Activated naive CD8-positive, alpha-beta T cell (primary cell): ENCODE measurements around the gene PHYHD1.

Source experiments
- H3K27ac Mint-ChIP-seq: one replicate; pipeline ENCODE4 v1.8.0; 2021; ENCODE audit warnings: mixed read lengths
- H3K27me3 Mint-ChIP-seq: one replicate; pipeline ENCODE4 v1.8.0; 2021; ENCODE audit warnings: mixed read lengths
- H3K36me3 Mint-ChIP-seq: one replicate; pipeline ENCODE4 v1.8.0; 2021; ENCODE audit warnings: mixed read lengths
- H3K4me1 Mint-ChIP-seq: one replicate; pipeline ENCODE4 v1.8.0; 2021; ENCODE audit warnings: low read depth, mixed read lengths
- H3K4me3 Mint-ChIP-seq: one replicate; pipeline ENCODE4 v1.8.0; 2021; ENCODE audit warnings: mild to moderate bottlenecking, mixed read lengths
- H3K9me3 Mint-ChIP-seq: one replicate; pipeline ENCODE4 v1.8.0; 2021; ENCODE audit warnings: low read depth, mixed read lengths

The PHYHD1 gene

DNA sequence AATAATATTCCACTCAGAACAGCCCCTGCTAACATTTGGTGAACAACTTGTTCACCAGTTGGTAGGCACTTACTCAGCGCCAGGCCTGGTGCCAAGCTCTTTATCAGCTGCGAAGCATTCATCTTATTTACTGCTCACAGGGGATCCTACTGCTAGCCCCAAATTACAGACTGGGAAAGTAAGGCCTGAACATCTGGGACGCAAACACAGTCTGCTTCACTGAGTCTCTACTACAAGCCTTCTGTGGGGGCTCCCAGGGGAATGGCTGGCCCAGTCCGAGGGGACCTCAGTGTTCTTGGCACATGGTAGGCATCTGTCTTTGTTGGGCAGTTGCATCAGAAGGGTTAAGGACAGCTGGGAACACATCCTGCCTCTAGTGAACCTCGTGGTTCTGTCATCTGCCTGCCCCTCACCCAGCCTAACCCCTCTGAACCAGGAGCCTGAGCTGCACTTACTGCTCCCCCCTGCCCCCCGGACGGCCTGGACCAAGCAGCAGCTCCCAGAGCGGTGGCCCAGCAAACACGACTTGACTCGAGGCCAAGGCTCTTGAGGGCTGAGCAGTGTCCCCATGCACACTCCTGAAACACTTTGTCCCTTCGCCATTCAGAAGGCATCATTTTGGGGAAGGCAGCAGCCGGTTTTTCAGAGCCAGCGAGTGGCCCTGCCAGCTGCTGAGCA, at the start of gene PHYHD1:
TSS of gene PHYHD1 (plus strand) at position 602 of the 678 bp plus-strand sequence. CDS start 1,342 bp downstream, outside the sequence.
- H3K4me3 Mint-ChIP-seq, result peak within 1 kb of the TSS; percentile 71
- H3K27ac Mint-ChIP-seq, result peak within 1 kb of the TSS; percentile 58
- no peaks in the 10 kb centered on the region for H3K9me3 Mint-ChIP-seq
- H3K4me1 Mint-ChIP-seq, result peaks cover 12% of the 10 kb centered on the region
- no peaks in the 10 kb centered on the region for H3K27me3 Mint-ChIP-seq
- H3K36me3 Mint-ChIP-seq, result no peaks in the 10 kb centered on the region

DNA sequence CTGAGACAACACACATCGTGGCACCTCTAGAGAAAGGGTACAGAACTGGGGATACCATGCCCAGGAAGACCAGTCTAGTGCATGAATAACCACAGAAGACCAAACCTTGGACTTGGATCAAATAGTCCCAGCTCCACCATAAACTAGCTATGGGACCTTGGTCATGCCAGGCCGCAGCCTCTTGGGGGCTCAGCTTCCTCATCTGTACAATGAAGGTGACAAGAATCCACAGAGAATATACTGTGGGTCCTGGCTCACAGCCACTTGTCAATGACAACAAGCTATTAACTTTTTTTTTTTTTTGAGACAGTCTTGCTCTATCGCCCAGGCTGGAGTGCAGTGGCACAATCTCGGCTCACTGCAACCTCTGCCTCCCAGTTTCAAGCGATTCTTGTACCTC, 42.9 kb upstream of the PHYHD1 start:
- H3K27me3 Mint-ChIP-seq, result no peaks in the 10 kb centered on the region
- peaks cover 23% of the 10 kb centered on the region for H3K4me1 Mint-ChIP-seq
- H3K27ac Mint-ChIP-seq, result no peak overlapping the region
- H3K9me3 Mint-ChIP-seq, result no peaks in the 10 kb centered on the region
- no peak overlapping the region for H3K4me3 Mint-ChIP-seq
- no peaks in the 10 kb centered on the region for H3K36me3 Mint-ChIP-seq

DNA sequence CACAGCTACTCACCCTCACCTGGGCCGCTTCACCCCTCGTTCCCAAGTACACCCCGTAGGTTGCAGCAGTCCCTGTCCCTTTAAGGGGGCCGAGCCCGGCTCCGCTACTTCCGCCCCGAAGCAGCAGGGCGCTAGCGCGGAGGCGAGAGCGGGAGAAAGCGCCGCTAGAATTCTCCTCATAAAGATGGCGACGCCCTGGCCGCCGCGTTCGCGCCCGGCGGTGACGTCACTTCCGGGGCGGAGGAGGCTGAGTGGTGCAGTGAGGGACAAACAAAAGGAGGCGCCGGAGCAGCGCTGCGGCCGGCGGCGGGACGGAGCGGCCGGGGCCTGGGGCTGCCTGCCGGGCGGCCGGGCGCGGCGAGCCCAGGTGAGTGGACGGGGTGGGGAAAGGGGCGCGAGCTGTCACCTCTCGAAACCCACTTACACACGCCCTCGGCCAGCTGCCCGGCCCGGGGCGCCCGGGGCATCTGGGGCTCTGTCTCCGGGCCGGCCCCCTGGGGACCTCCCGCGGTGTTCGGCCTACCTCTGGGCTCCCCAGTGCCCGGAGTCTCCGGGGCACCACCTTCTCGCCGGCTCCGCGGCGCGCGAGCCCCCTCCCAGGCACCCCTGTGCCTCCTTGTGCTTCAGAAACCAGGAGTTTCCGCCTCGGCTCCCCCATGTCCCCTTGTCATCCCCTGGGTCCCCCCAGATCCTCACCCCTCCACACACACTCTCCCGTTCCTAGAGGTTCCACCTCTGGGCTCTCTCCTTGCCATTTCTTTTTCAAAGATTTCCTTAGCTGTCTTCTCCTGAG, 38.7 kb upstream of the PHYHD1 start, which contains the start of the genes KYAT1 and LRRC8A:
TSS of gene KYAT1 (minus strand) at position 67 of the 793 bp plus-strand sequence. CDS start 36,545 bp downstream, outside the sequence.
TSS of gene LRRC8A (plus strand) at position 250 of the 793 bp plus-strand sequence. CDS start 25,032 bp downstream, outside the sequence.
- Mint-ChIP-seq H3K27ac (peak within 1 kb of the TSS; percentile 90), H3K27me3 (no peaks in the 10 kb centered on the region), H3K36me3 (no peaks in the 10 kb centered on the region), H3K4me3 (peak within 1 kb of the TSS; percentile 94), H3K4me1 (peaks cover 54% of the 10 kb centered on the region), H3K9me3 (no peaks in the 10 kb centered on the region)

GRCh38 chr9:128882677-128883603, 37.8 kb upstream of the PHYHD1 start:
- no peaks in the 10 kb centered on the region for H3K9me3 Mint-ChIP-seq
- H3K36me3 Mint-ChIP-seq, result no peaks in the 10 kb centered on the region
- peak overlapping the region; percentile 90 for H3K27ac Mint-ChIP-seq
- H3K4me3 Mint-ChIP-seq, result peak overlapping the region; percentile 92
- H3K27me3 Mint-ChIP-seq, result no peaks in the 10 kb centered on the region
- H3K4me1 Mint-ChIP-seq, result peaks cover 56% of the 10 kb centered on the region

GRCh38 chr9:128884164-128884563, 36.6 kb upstream of the PHYHD1 start:
- peak overlapping the region; percentile 66 for H3K27ac Mint-ChIP-seq
- no peaks in the 10 kb centered on the region for H3K36me3 Mint-ChIP-seq
- no peaks in the 10 kb centered on the region for H3K27me3 Mint-ChIP-seq
- peak overlapping the region; percentile 92 for H3K4me3 Mint-ChIP-seq
- no peaks in the 10 kb centered on the region for H3K9me3 Mint-ChIP-seq
- peaks cover 60% of the 10 kb centered on the region for H3K4me1 Mint-ChIP-seq

GRCh38 chr9:128885376-128885775, 35.4 kb upstream of the PHYHD1 start:
- no peaks in the 10 kb centered on the region for H3K27me3 Mint-ChIP-seq
- H3K4me3 Mint-ChIP-seq, result peak overlapping the region; percentile 69
- H3K27ac Mint-ChIP-seq, result peak overlapping the region; percentile 76
- H3K9me3 Mint-ChIP-seq, result no peaks in the 10 kb centered on the region
- H3K36me3 Mint-ChIP-seq, result no peaks in the 10 kb centered on the region
- peaks cover 54% of the 10 kb centered on the region for H3K4me1 Mint-ChIP-seq

DNA sequence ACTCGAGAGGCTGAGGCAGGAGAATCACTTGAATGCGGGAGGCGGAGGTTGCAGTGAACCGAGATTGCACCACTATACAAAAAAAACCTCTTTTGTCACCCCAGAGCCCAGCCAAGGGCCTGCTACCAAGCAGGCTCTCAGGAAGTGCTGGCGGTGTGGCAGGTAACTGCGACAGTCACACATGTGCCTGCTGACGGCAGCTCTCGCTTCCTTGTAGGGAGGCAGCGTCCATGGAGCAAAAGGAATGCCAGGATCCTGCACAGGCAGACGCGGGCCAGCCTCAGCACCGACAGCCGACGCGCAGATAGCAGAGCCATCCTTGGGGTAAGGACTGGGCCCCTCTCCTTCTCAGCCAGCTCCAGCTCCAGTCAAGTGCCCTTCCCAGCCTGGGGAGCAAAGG, 35.0 kb upstream of the PHYHD1 start:
- Mint-ChIP-seq H3K4me3 (peak overlapping the region; percentile 38), H3K27me3 (no peaks in the 10 kb centered on the region), H3K36me3 (no peaks in the 10 kb centered on the region), H3K27ac (peak overlapping the region; percentile 76), H3K4me1 (peaks cover 51% of the 10 kb centered on the region), H3K9me3 (no peaks in the 10 kb centered on the region)

DNA sequence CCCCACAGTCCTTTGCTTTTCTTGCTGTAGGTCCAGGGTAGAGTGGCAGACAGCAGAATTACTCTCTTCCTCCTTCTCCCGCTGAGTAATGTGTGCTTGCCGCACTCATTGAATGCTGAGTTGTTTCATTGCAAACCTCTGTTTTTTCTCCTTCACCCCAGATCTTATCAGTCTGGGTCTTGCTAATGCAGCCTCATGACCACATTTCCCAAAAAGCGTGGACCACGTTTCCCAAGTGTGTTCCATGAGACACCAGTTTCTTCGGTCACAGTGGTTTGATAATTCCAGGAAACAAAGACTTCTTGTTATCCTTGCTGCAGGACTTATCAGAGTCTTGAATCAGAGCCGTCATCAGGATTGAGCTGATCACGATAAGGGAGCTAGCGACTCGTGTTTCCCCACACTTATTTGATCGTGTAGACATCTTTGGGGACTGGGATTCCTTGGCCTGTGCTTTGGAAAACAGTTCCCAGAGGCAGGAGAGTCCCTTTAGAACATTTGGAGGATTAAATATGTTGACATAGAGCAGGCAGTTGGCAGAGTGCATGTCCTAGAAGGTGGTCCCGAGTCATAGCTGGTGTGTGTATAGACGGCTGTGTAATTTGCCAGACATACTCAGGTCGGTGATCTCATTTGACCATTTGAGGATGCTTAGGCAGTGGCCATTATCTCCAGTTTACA, 34.4 kb upstream of the PHYHD1 start:
- Mint-ChIP-seq H3K36me3 (no peaks in the 10 kb centered on the region), H3K4me1 (peaks cover 48% of the 10 kb centered on the region), H3K27me3 (no peaks in the 10 kb centered on the region), H3K9me3 (no peaks in the 10 kb centered on the region), H3K27ac (peak overlapping the region; percentile 76), H3K4me3 (peak overlapping the region; percentile 38)

DNA sequence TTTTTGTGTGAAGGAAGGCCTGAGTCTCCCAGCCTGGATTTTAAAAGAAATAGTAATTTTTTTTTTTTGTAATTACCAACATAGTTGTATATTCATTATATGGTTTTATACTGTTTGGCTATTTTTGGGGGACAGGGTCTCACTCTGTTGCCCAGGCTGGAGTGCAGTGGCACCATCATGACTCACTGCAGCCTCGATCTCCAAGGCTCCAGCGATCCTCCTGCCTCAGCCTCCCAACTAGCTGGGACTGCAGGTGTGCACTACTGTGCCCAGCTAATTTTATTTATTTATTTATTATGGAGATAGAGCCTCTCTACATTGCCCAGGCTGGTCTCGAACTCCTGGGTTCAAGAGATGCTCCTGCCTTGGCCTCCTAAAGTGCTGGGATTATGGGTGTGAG, 33.7 kb upstream of the PHYHD1 start:
- Mint-ChIP-seq H3K4me3 (no peak overlapping the region), H3K27ac (no peak overlapping the region), H3K4me1 (peaks cover 52% of the 10 kb centered on the region), H3K27me3 (no peaks in the 10 kb centered on the region), H3K9me3 (no peaks in the 10 kb centered on the region), H3K36me3 (no peaks in the 10 kb centered on the region)

GRCh38 chr9:128887914-128888350, 32.9 kb upstream of the PHYHD1 start:
- Mint-ChIP-seq H3K27me3 (no peaks in the 10 kb centered on the region), H3K4me3 (no peak overlapping the region), H3K4me1 (peaks cover 54% of the 10 kb centered on the region), H3K9me3 (no peaks in the 10 kb centered on the region), H3K36me3 (no peaks in the 10 kb centered on the region), H3K27ac (peak overlapping the region; percentile 46)

DNA sequence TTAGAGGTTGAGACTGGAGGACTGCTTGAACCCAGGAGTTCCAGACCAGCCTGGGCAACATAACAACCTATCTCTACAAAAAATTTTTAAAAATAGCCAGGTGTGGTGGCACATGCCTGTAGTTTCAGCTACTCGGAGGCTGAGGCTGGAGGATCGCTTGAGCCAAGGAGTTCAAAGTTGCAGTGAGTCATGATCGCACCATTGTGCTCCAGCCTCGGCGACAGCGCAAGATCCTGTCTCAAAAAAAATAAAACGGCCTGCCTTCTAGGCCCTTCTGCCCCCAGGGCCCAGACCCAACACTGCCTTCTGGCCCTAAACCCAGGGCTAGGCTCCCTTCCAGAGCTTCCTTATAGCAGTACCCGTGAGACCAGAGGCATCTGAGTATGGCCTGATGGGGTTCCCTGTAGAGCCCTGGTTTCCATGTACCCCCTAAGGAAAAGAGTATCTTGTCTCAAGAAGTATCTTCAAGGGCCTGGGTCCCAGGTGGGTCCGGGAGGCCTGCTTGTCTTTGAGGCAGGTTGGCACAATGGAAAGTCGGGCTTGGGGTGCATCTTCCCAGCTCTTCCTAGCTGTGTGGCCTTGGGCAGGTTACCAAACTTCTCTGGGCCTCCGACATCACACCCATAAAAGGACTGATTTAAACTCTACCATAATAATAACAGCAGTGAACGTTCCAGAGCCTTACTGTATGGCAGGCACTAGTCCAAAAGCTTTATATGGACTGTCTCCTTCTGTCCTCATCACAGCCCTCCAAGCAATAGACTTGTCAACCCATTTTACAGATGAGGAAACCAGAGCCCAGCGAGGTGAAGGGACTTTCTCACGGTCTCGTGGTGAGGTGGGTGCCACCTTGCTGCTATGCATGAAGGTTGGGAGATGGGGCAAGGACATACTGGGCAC, 29.2 kb upstream of the PHYHD1 start:
- Mint-ChIP-seq H3K36me3 (peaks cover 5% of the 10 kb centered on the region), H3K4me1 (peaks cover 51% of the 10 kb centered on the region), H3K4me3 (peak overlapping the region; percentile 22), H3K9me3 (no peaks in the 10 kb centered on the region), H3K27me3 (no peaks in the 10 kb centered on the region), H3K27ac (peak overlapping the region; percentile 50)

- H3K27me3 Mint-ChIP-seq, result no peaks in the 10 kb centered on the region
- peaks cover 7% of the 10 kb centered on the region for H3K36me3 Mint-ChIP-seq
- H3K27ac Mint-ChIP-seq, result peak overlapping the region; percentile 75
- H3K4me1 Mint-ChIP-seq, result peaks cover 50% of the 10 kb centered on the region
- peak overlapping the region; percentile 22 for H3K4me3 Mint-ChIP-seq
- no peaks in the 10 kb centered on the region for H3K9me3 Mint-ChIP-seq
Observed at GRCh38 chr9:128892221-128892921, 28.4 kb upstream of the PHYHD1 start.

DNA sequence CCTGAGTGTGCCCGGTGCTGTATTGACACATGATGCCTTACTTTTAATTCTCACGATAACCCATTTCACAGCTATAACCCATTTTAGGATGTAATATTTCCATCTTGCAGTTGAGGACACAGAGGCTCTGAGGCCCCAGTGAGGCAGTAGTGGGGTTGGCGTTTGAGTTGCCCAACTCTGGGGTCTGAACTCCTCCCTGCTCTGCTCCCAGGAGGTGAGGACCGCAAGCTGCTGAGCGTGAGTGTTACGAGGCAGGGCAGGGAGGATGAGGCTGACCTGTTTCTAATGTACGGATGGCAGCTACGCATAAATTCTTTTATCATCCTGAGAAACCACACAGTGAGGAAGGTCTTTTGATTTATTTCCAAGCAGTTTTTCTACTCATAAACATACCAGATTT, 27.4 kb upstream of the PHYHD1 start:
- H3K27me3 Mint-ChIP-seq, result no peaks in the 10 kb centered on the region
- peaks cover 7% of the 10 kb centered on the region for H3K36me3 Mint-ChIP-seq
- peak overlapping the region; percentile 75 for H3K27ac Mint-ChIP-seq
- H3K4me1 Mint-ChIP-seq, result peaks cover 54% of the 10 kb centered on the region
- peak overlapping the region; percentile 67 for H3K4me3 Mint-ChIP-seq
- H3K9me3 Mint-ChIP-seq, result no peaks in the 10 kb centered on the region
